Measurements from ENCODE around the gene DNMBP.
A peak's percentile ranks its signal among the peaks of the same experiment; 100 is the strongest.

Gene DNMBP

GRCh38 chr10:100009793-100010676 lies at the start of gene DNMBP:
Gene DNMBP (minus strand): TSS chr10:100009947. CDS start chr10:99972124, 37,823 bp downstream.
- peak; percentile 38 for DNase-seq

GRCh38 chr10:100057948-100058347 lies 48.2 kb upstream of the DNMBP start:
- DNase-seq: no peak

GRCh38 chr10:100053686-100054460 lies 44.1 kb upstream of the DNMBP start:
- no peak for DNase-seq

- peak; percentile 85 for DNase-seq
These were observed 36.3 kb upstream of the DNMBP start for GRCh38 chr10:100046021-100046486.

- no peak for DNase-seq
These were observed 35.8 kb upstream of the DNMBP start for GRCh38 chr10:100045592-100045991.

- no peak for DNase-seq
These were observed 34.0 kb upstream of the DNMBP start for GRCh38 chr10:100043796-100044195.

- no peak for DNase-seq
These were observed 33.6 kb upstream of the DNMBP start for GRCh38 chr10:100043344-100043743.

- no peak for DNase-seq
These were observed 31.7 kb upstream of the DNMBP start for GRCh38 chr10:100041306-100042002.

- DNase-seq: no peak
These were observed 28.9 kb upstream of the DNMBP start for GRCh38 chr10:100038561-100039071.

GRCh38 chr10:100037758-100038315 lies 28.1 kb upstream of the DNMBP start:
- DNase-seq: no peak

- no peak for DNase-seq
These were observed 27.1 kb upstream of the DNMBP start for GRCh38 chr10:100036850-100037249.

GRCh38 chr10:100033766-100034418 lies 24.1 kb upstream of the DNMBP start:
- no peak for DNase-seq

- no peak for DNase-seq
These were observed 17.7 kb upstream of the DNMBP start for GRCh38 chr10:100027416-100027815.

GRCh38 chr10:100025576-100025975 lies 15.8 kb upstream of the DNMBP start:
- DNase-seq: no peak

GRCh38 chr10:100024748-100025147 lies 15.0 kb upstream of the DNMBP start:
- DNase-seq: no peak

GRCh38 chr10:100022403-100022802 lies 12.7 kb upstream of the DNMBP start:
- DNase-seq: no peak

GRCh38 chr10:100021322-100021721 lies 11.6 kb upstream of the DNMBP start:
- no peak for DNase-seq

- DNase-seq: no peak
These were observed 11.1 kb upstream of the DNMBP start for GRCh38 chr10:100020886-100021253.

- no peak for DNase-seq
These were observed 10.6 kb upstream of the DNMBP start for GRCh38 chr10:100020142-100020885.

GRCh38 chr10:100019787-100020141 lies 10.0 kb upstream of the DNMBP start:
- DNase-seq: no peak

- no peak for DNase-seq
These were observed 4.5 kb upstream of the DNMBP start for GRCh38 chr10:100014071-100014762.

All from amniotic stem cell (primary cell).